GM19468 (cell line): Measurements from ENCODE around the gene TEX19.
"Not testable (repeated sequence)": the region's sequence is repeated elsewhere in the genome, so short reads cannot be mapped to it uniquely, and the experiment has no call there.

Experiments used
- ATAC-seq: cut with Tn5 transposase; IDR thresholded peaks from one replicate; pipeline ENCODE4 v1.9.1; 2021; ENCODE audit warnings: mild to moderate bottlenecking, moderate library complexity, moderate number of reproducible peaks; ENCODE audit not compliant: unreplicated experiment; ENCODE audit errors: extremely low read depth

Gene TEX19

DNA sequence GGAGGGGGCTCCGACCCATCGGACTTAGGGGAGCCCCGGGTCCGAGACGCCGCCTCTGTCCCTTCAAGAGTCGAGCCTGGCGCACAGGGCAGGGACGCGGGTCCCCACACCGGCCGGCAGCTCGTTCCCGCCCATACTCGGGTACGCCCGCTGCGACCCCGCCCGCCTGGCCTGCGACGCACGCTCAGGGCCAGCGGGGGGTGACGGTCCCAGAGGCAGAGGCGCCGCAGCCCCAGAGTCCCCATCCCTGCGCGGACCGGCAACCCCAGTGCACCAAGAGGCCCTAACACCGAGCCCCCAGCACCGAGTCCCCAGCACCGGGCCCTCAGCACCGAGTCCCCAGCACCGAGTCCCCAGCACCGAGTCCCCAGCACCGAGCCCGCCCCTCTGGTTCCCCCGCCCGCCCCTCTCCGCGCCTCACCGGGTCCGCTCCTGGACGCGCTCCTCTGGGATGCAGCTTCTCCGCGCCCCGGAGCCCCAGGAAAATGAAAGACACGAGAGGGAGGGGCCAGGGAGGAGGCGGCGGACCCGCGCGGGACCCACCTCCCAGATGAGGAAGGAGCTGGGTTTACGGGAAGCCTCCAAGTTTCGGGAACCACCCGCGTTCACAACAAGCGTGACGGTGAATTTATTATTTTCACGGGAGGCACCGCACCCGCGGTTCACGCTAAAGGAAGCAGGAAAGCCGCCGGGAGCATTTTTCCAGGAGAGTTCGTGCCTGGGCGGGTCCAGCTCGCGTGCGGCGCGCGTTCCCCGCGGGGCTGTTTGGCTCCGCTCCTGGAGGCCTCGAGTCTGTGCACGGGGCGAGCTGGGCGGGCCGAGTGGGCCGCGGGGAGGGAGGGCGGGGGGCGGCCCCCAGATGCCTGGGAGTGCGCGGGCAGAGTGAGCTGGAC lies 25.5 kb upstream of the TEX19 start, which contains the start of gene SECTM1:
SECTM1 (minus strand) TSS at position 488 of the 893 bp plus-strand sequence. CDS start 6,526 bp downstream, outside the sequence.
- ATAC-seq: no peak

DNA sequence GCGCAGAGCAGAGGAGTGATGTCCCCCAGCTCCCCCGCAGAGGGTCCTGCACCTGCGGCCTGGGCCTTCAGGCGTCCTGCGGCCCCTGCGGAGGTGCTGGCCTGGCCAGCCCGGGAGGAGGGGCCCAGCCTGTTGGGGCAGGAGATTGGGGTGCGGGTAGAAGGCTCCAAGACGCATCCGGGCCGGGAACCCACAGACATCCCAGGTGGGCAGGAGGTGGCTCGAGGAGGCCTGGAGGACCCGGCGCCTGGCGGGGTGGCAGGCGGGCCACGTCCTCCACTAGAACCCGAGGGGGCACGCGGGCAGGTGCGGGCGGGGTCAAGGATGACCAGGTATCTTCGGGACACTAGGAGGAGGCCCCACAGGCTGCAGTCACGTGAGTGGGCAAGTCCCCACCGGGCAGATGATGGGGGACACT lies 24.8 kb upstream of the TEX19 start:
- ATAC-seq: no peak

DNA sequence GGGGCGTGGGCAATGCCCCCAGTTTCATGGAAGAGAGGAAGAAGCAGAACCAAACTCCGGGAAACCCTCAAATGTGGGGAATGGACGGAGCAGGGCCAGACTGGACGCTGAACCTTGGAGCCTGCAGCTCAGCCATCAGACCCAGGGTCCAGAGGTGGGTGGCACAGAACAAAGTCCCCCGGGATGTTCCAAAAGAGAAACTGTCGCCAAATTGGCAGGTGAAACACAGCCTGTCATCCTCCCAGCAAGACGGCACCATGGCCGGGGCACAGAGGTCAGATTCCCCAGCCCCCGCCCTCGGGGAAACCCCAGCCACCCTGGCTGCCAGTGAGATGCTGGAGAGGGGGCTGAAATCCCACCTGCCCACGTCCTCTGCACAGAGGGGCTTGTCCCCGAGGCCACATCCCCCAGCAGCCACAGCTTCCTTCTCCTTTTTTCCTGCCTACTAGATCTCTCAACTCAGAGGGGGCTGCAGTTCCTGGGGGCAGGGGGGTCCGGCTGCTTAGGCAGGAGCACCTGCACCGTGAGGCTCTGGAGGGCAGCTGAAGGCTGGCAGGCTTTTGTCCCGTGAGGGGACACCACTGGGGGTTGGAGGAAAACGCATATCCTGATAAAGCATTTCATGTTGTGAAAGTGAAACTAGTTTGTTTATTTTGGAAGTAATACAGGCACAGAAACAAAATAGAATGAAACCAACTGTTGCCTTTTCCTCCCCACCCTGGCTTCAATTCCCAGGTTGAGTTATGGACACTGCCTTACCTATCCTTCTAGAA lies 24.2 kb upstream of the TEX19 start:
- no peak for ATAC-seq

- no peak for ATAC-seq
Measured at GRCh38 chr17:82338858-82339633, 20.0 kb upstream of the TEX19 start.

GRCh38 chr17:82339634-82340580 lies 19.1 kb upstream of the TEX19 start:
- ATAC-seq: no peak

- no peak for ATAC-seq
Measured at GRCh38 chr17:82342361-82343079, 16.5 kb upstream of the TEX19 start.

GRCh38 chr17:82343560-82343959 lies 15.5 kb upstream of the TEX19 start:
- no peak for ATAC-seq

DNA sequence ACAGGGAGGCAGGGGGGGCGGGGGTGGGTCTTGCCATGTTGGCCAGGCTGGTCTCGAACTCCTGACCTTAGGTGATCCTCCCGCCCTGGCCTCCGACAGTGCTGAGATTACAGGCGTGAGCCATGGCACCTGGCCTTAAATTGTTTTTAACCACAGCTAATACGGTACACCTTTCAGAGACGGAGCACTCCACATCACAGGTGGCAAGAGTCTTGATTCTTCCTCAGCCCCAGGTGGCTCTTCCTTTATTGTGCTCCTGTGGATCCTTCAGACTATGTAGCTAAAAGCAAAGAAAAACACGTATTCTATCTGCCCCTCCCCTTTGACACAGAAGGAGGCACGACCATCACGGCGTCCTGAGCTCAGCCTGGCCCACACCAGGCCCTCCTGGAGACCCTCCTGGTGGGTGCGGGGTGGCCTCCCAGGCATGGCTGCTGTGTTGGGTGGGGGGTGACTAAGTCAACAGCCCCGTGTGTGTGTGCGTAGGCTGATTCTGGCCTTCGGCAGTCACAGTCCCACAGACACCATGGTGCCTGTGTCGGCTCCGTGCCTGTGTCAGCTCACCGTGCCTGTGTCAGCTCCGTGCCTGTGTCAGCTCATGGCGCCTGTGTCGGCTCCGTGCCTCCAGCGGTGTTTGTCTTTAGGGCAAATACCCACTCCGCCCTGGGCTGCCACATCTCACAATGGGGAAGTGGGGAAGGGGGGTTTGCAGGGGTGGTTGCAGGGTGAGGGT lies 14.7 kb upstream of the TEX19 start:
- no peak for ATAC-seq

- ATAC-seq: no peak
Measured at GRCh38 chr17:82345151-82345976, 13.7 kb upstream of the TEX19 start.

GRCh38 chr17:82346342-82347300 lies 12.4 kb upstream of the TEX19 start:
- no peak for ATAC-seq

- not testable (repeated sequence) for ATAC-seq
Measured at GRCh38 chr17:82347994-82348393, 11.1 kb upstream of the TEX19 start.

DNA sequence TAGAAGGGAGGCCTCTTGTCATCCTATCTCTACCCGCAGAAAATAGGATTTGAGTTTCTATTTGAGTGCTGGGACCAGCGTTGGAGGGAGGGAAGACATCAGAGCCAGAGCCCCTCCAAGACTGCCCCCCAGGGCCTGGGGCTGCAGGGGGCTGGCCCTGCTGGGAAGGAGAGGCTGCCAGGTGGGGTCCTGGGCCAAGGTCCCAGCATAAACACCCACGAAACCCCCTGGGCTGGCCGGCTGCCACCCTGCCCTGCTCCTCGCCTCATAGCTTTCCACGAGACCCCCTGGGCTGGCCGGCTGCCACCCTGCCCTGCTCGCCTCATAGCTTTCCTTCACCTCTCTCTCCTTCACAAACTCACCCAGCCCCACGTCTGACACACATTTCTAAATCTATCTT lies 10.6 kb upstream of the TEX19 start:
- ATAC-seq: no peak

- no peak for ATAC-seq
Measured at GRCh38 chr17:82348866-82349265, 10.2 kb upstream of the TEX19 start.

GRCh38 chr17:82349287-82349701 lies 9.8 kb upstream of the TEX19 start:
- no peak for ATAC-seq

DNA sequence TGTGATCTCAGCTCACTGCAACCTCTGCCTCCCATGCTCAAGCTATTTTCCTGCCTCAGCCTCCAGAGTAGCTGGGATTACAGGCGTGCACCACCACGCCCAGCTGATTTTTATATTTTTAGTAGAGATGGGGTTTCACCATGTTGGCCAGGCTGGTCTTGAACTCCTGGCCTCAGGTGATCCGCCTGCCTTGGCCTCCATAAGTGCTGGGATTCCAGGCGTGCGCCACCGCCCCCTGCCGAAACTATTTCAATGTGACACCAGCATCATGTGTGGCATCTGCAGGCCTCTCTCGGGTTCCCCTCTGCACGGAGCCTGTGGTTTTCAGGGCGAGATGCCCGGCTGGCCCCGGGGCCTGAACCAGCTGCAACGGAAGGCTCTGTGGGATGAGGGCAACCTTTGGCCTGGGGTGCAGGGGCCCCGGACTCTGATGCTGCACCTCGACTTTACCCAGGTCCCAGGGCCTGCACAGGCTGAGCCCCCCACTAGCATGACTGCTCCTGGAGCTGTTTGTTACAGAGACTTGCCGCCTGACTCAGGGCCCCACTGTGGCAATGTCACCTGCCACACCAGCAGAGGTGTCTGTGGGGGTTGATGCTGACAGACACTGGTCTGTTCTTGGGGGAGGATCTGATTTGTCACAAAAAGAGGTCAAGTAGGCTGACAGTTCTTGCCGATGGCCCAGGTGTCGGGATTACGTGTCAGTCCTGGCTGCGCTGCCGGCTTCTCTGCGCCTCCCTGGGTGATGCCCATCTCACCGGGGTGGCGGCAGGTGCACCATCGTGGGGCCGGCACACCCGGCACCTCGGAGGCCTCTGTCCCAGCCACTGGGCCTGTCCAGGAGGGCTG lies 8.6 kb upstream of the TEX19 start:
- no peak for ATAC-seq
